Measurements from ENCODE around the gene SPIN3.

DNA sequence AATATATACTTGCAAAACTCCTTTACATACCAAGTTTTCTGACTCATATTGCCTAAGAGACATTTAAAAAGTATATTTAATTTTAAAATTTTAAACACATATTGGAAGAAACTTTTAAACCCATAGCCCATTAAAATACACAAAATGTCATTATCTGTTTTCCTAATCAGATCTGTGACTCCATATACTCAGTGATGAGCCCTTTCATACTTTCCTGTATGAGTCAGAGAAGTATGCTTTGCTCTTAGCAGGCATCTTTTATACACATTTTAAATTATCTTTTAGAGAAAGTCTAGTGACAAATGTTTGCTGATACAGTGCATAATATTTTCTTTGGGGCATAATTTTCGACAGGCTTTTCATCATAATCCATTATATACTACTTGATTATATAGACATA is 26.4 kb downstream of the SPIN3 start:
- TF ChIP-seq, protein P1, sequence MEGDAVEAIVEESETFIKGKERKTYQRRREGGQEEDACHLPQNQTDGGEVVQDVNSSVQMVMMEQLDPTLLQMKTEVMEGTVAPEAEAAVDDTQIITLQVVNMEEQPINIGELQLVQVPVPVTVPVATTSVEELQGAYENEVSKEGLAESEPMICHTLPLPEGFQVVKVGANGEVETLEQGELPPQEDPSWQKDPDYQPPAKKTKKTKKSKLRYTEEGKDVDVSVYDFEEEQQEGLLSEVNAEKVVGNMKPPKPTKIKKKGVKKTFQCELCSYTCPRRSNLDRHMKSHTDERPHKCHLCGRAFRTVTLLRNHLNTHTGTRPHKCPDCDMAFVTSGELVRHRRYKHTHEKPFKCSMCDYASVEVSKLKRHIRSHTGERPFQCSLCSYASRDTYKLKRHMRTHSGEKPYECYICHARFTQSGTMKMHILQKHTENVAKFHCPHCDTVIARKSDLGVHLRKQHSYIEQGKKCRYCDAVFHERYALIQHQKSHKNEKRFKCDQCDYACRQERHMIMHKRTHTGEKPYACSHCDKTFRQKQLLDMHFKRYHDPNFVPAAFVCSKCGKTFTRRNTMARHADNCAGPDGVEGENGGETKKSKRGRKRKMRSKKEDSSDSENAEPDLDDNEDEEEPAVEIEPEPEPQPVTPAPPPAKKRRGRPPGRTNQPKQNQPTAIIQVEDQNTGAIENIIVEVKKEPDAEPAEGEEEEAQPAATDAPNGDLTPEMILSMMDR (IDR thresholded peaks at IDR 0.05) = no peak
- TF ChIP-seq POLR2A (IDR thresholded peaks at IDR 0.05) = no peak

Data from vagina (tissue), 2 donors.